IMR-90 (cell line): ENCODE results near the gene WHRN. TPM values are rescaled to one million over a fixed set of nuclear protein-coding genes. Genes with fewer than 3 reads are reported as not detected.

Experiments
- ATAC-seq: fragments of 200-7000 bp; cut with Tn5 transposase; 2 replicates; pipeline ENCODE4 v1.9.1; 2020; ENCODE audit warnings: low read depth, mild to moderate bottlenecking, moderate library complexity
- BruUV-seq: library from RNA; stranded (reverse); fragments of 400-500 nt; replicated peaks from 2 replicates; lab custom pipeline; 2021; lab: Mats Ljungman, UMichigan
- CTCF ChIA-PET: fragments of 300-600 bp; formaldehyde crosslinking; extraction: SDS; loops from one replicate; lab custom pipeline; 2021; ENCODE audit warnings: antibody characterized with exemption; lab: Yijun Ruan, JAX
- POLR2A ChIA-PET: fragments of 300-600 bp; sonication (Branson Sonifier 250); formaldehyde crosslinking; loops from one replicate; lab custom pipeline; 2022; ENCODE audit warnings: antibody characterized with exemption; ENCODE audit not compliant: unreplicated experiment; lab: Charles Lee
- DNase-seq: peaks from one replicate; pipeline ENCODE4 v3.0.0; 2013
- H2AFZ ChIP-seq: replicated peaks from 2 replicates; pipeline ENCODE3; 2013; ENCODE audit warnings: low read length, mild to moderate bottlenecking; ENCODE audit not compliant: poor library complexity
- H2AK5ac ChIP-seq: 2 replicates; pipeline ENCODE4 v1.6.1; 2013; ENCODE audit warnings: low read depth, low read length, inconsistent platforms
- H2AK9ac ChIP-seq: replicated peaks from 2 replicates; pipeline ENCODE3; 2013; ENCODE audit warnings: mild to moderate bottlenecking, low read depth, low read length, moderate library complexity; ENCODE audit not compliant: poor library complexity
- H2BK120ac ChIP-seq: 2 replicates; pipeline ENCODE4 v1.6.1; 2013; ENCODE audit warnings: low read depth, low read length, inconsistent platforms
- H2BK15ac ChIP-seq: 3 replicates; pipeline ENCODE4 v1.6.1; 2013; ENCODE audit warnings: low read depth, low read length, inconsistent platforms
- H2BK20ac ChIP-seq: 2 replicates; pipeline ENCODE4 v1.6.1; 2013; ENCODE audit warnings: low read depth, mild to moderate bottlenecking, inconsistent platforms, low read length, moderate library complexity
- H2BK5ac ChIP-seq: 2 replicates; pipeline ENCODE4 v1.6.1; 2013; ENCODE audit warnings: mild to moderate bottlenecking, low read depth, low read length, inconsistent platforms; ENCODE audit not compliant: poor library complexity, severe bottlenecking
- H3K14ac ChIP-seq: replicated peaks from 2 replicates; pipeline ENCODE4 v1.6.1; 2013; ENCODE audit warnings: low read depth, low read length, inconsistent platforms
- H3K18ac ChIP-seq: 2 replicates; pipeline ENCODE4 v1.6.1; 2013; ENCODE audit warnings: low read depth, low read length, control low read depth
- H3K23ac ChIP-seq: 2 replicates; pipeline ENCODE4 v1.6.1; 2013; ENCODE audit warnings: low read depth, low read length, inconsistent platforms
- H3K27ac ChIP-seq: 2 replicates; pipeline ENCODE4 v1.5.1; 2013; ENCODE audit warnings: mild to moderate bottlenecking, control low read depth, low read length; ENCODE audit not compliant: insufficient read depth
- H3K27me3 ChIP-seq: 2 replicates; pipeline ENCODE4 v1.6.1; 2013; ENCODE audit warnings: low read length; ENCODE audit not compliant: control insufficient read depth, insufficient read depth
- H3K36me3 ChIP-seq: 2 replicates; pipeline ENCODE4 v1.6.1; 2013; ENCODE audit warnings: low read length, mixed read lengths; ENCODE audit not compliant: control insufficient read depth, insufficient read depth
- H3K4ac ChIP-seq: 2 replicates; pipeline ENCODE4 v1.6.1; 2013; ENCODE audit warnings: low read depth, low read length, inconsistent platforms
- H3K4me1 ChIP-seq: 2 replicates; pipeline ENCODE4 v1.6.1; 2013; ENCODE audit warnings: low read length, mixed read lengths; ENCODE audit not compliant: control insufficient read depth, insufficient read depth
- H3K4me2 ChIP-seq: 2 replicates; pipeline ENCODE4 v1.6.1; 2013; ENCODE audit warnings: low read depth, mild to moderate bottlenecking, control low read depth, low read length, moderate library complexity
- H3K4me3 ChIP-seq: 2 replicates; pipeline ENCODE4 v1.5.1; 2013; ENCODE audit warnings: low read depth, mild to moderate bottlenecking, control low read depth, low read length, moderate library complexity; ENCODE audit not compliant: insufficient read depth
- H3K56ac ChIP-seq: 2 replicates; pipeline ENCODE4 v1.6.1; 2013; ENCODE audit warnings: low read length, inconsistent platforms; ENCODE audit not compliant: insufficient read depth; ENCODE audit errors: extremely low read depth
- H3K79me1 ChIP-seq, 2 experiments: 2 replicates each; pipeline ENCODE4 v1.6.1; 2013; ENCODE audit warnings: low read length in 2 of 2, inconsistent platforms in 1 of 2, low read depth in 1 of 2
- H3K9ac ChIP-seq: 2 replicates; pipeline ENCODE4 v1.6.1; 2013; ENCODE audit warnings: low read depth, low read length, control low read depth
- H3K9me1 ChIP-seq: 2 replicates; pipeline ENCODE4 v1.6.1; 2013; ENCODE audit warnings: low read length, inconsistent platforms; ENCODE audit not compliant: insufficient read depth
- H3K9me3 ChIP-seq: 2 replicates; pipeline ENCODE4 v1.6.1; 2013; ENCODE audit warnings: low read length; ENCODE audit not compliant: control insufficient read depth, insufficient read depth
- H4K20me1 ChIP-seq: 2 replicates; pipeline ENCODE4 v1.6.1; 2013; ENCODE audit warnings: low read length, inconsistent platforms; ENCODE audit not compliant: insufficient read depth
- H4K5ac ChIP-seq: 2 replicates; pipeline ENCODE4 v1.6.1; 2013; ENCODE audit warnings: mild to moderate bottlenecking, low read depth, low read length, control low read depth
- H4K8ac ChIP-seq, 2 experiments: 2 replicates each; pipeline ENCODE4 v1.6.1; 2013; ENCODE audit warnings: low read depth in 2 of 2, low read length in 2 of 2, control low read depth in 1 of 2, inconsistent platforms in 1 of 2
- H4K91ac ChIP-seq: 2 replicates; pipeline ENCODE4 v1.6.1; 2013; ENCODE audit warnings: low read depth, low read length, inconsistent platforms; ENCODE audit not compliant: insufficient read depth
- CHD1 ChIP-seq: IDR thresholded peaks from 2 replicates; pipeline ENCODE4 v1.6.1; 2012; ENCODE audit warnings: low read depth, low read length, improper control_type of control experiment
- SMC3 ChIP-seq: fragments of 150-350 bp; IDR thresholded peaks from 2 replicates; pipeline ENCODE4 v1.6.1; 2016; ENCODE audit warnings: low read depth, mild to moderate bottlenecking, antibody characterized with exemption, low read length, moderate library complexity
- WGBS, 2 experiments: methylation state at CpG; one replicate each; pipeline versions ENCODE4 v1.1.5 to v1.1.7; 2013; ENCODE audit warnings: missing lambda C conversion rate in 2 of 2; ENCODE audit not compliant: insufficient read length in 1 of 2; ENCODE audit errors: extremely low coverage in 2 of 2; 5-methylcytosine and 5-hydroxymethylcytosine counted together
- dilution Hi-C: fragments of 300-500 bp; cut with HindIII; formaldehyde crosslinking; loops from one replicate; pipeline ENCODE4 v1.14.3; 2018; ENCODE audit warnings: low sequenced_read_pairs; ENCODE audit not compliant: unreplicated experiment
- in situ Hi-C: fragments of 300-500 bp; cut with MboI; formaldehyde crosslinking; loops from 3 replicates; pipeline ENCODE4 v1.14.3; 2019; ENCODE audit warnings: low sequenced_read_pairs, inconsistent platforms, mixed read lengths
- intact Hi-C: fragments of 100-400 bp; cut with micrococcal nuclease; formaldehyde crosslinking; loops from 2 replicates; pipeline ENCODE4 v1.10.0; 2022
- polyA plus RNA-seq, 3 experiments: library from polyadenylated mRNA; depleted of rRNA; stranded (reverse); fragments of >200 nt; gene quantifications; 2 replicates each; pipeline ENCODE4 v1.2.3, GENCODE V29; 2012; ENCODE audit warnings: low replicate concordance in 1 of 3
- total RNA-seq: library from RNA; depleted of rRNA; stranded (reverse); fragments of >200 nt; gene quantifications from 2 replicates; pipeline ENCODE4 v1.2.3, GENCODE V29; 2012

The WHRN gene
- total and polyA plus RNA-seq, 2 of the 4 experiments (the other 2 are of a cell fraction), result 0.18 to 2.6 TPM

- Histone ChIP-seq H2BK15ac (no peak overlapping the region), H2BK120ac (no peak overlapping the region), H2AK9ac (no peak overlapping the region), H3K14ac (no peak overlapping the region), H3K4me2 (no peak overlapping the region), H3K4me1 (no peaks in the 10 kb centered on the region), H3K4me3 (no peak overlapping the region), H3K9me3 (0 out of 2 replicates have a peak, but pooled peaks cover 1% of the 10 kb centered on the region), H3K27ac (no peak overlapping the region), H4K5ac (no peak overlapping the region), H2AK5ac (no peak overlapping the region), H4K20me1 (no peaks in the 10 kb centered on the region), H3K4ac (no peak overlapping the region), H3K18ac (no peak overlapping the region), H4K8ac (no peak overlapping the region), H3K23ac (no peak overlapping the region), H4K91ac (no peak overlapping the region), H2BK5ac (no peak overlapping the region), H3K27me3 (peaks cover 34% of the 10 kb centered on the region), H2BK20ac (no peak overlapping the region), H3K56ac (no peak overlapping the region), H3K9ac (no peak overlapping the region), H2AFZ (no peak overlapping the region), H3K79me1 (no peaks in the 10 kb centered on the region), H3K9me1 (no peaks in the 10 kb centered on the region), H3K36me3 (no peaks in the 10 kb centered on the region)
- in situ Hi-C loops, result no loop called here
- POLR2A ChIA-PET, result no interaction called here
- dilution Hi-C loops, result no loop called here
- CTCF ChIA-PET, result interaction anchor here (1.5 kb wide), 1 partner anchor 138 kb away, joined by 4 read pairs; no protein-coding TSS in a partner anchor
- 25% methylated on average over 1 of the region's 3 CpGs; no CpG with 5 or more reads in 1 of the 2 experiments for WGBS, 2 experiments
- DNase-seq, result no peak
- no peak for ATAC-seq
- no peak for TF ChIP-seq CHD1
- no peak for TF ChIP-seq SMC3
- intact Hi-C loops, result no loop called here
- BruUV-seq, result no TSS peak
These were observed 10.3 kb upstream of the WHRN start for GRCh38 chr9:114515528-114515927.
